Panc1 (cell line): ENCODE results near the gene ACCSL. TPM values are rescaled to one million over a fixed set of nuclear protein-coding genes. Genes with fewer than 3 reads are reported as not detected.

ENCODE experiments used
- ATAC-seq: fragments of 200-7000 bp; cut with Tn5 transposase; 2 replicates; pipeline ENCODE4 v1.9.1; 2020; ENCODE audit warnings: mild to moderate bottlenecking, moderate library complexity
- BruUV-seq: library from RNA; stranded (reverse); fragments of 400-500 nt; replicated peaks from 2 replicates; lab custom pipeline; 2021; lab: Mats Ljungman, UMichigan
- CTCF ChIA-PET: fragments of 300-600 bp; sonication (Branson Sonifier 250); formaldehyde crosslinking; loops from one replicate; lab custom pipeline; 2022; ENCODE audit warnings: antibody characterized with exemption; lab: Charles Lee
- POLR2A ChIA-PET: fragments of 300-600 bp; sonication (Branson Sonifier 250); formaldehyde crosslinking; loops from one replicate; lab custom pipeline; 2022; ENCODE audit warnings: antibody characterized with exemption; lab: Charles Lee
- DNase-seq: peaks from one replicate; pipeline ENCODE4 v3.0.0-alpha.2; 2010; ENCODE audit warnings: low read depth, low spot score
- H3K27ac ChIP-seq: 2 replicates; pipeline ENCODE4 v1.5.1; 2011; ENCODE audit warnings: mild to moderate bottlenecking, low read length, inconsistent platforms
- H3K27me3 ChIP-seq: fragments of 200-500 bp; sonication (Bioruptor generic); 2 replicates; pipeline ENCODE4 v1.6.0; 2014; ENCODE audit warnings: low read length, inconsistent platforms; ENCODE audit not compliant: control insufficient read depth, insufficient read depth
- H3K36me3 ChIP-seq: fragments of 200-500 bp; sonication (Bioruptor generic); 2 replicates; pipeline ENCODE4 v1.5.1; 2014; ENCODE audit warnings: inconsistent platforms, mild to moderate bottlenecking, low read length, moderate library complexity; ENCODE audit not compliant: control insufficient read depth, insufficient read depth
- H3K4me1 ChIP-seq: 2 replicates; pipeline ENCODE4 v1.5.1; 2011; ENCODE audit warnings: inconsistent platforms, mild to moderate bottlenecking, low read length, moderate library complexity; ENCODE audit not compliant: control insufficient read depth, insufficient read depth
- H3K4me3 ChIP-seq, 2 experiments: 2 replicates each; pipeline ENCODE4 v1.5.1; 2011 to 2012; ENCODE audit warnings: low read depth in 2 of 2, low read length in 2 of 2, mild to moderate bottlenecking in 2 of 2, inconsistent platforms in 1 of 2, moderate library complexity in 1 of 2
- H3K9me3 ChIP-seq: fragments of 200-500 bp; sonication (Bioruptor generic); 2 replicates; pipeline ENCODE4 v1.5.1; 2014; ENCODE audit warnings: low read depth, mild to moderate bottlenecking, inconsistent platforms, low read length, moderate library complexity; ENCODE audit not compliant: control insufficient read depth, insufficient read depth
- POLR2AphosphoS5 ChIP-seq: IDR thresholded peaks from 2 replicates; pipeline ENCODE4 v1.6.1; 2012; ENCODE audit warnings: mild to moderate bottlenecking, low read depth, low read length, moderate library complexity
- SIN3A ChIP-seq: IDR thresholded peaks from 2 replicates; pipeline ENCODE4 v1.6.1; 2012; ENCODE audit warnings: low read depth, mild to moderate bottlenecking, low read length, moderate library complexity, borderline replicate concordance; ENCODE audit not compliant: insufficient read depth
- TCF7L2 ChIP-seq: IDR thresholded peaks from 2 replicates; pipeline ENCODE4 v1.6.1; 2011; ENCODE audit warnings: mild to moderate bottlenecking, low read depth, low read length, inconsistent platforms
- in situ Hi-C: cut with HindIII; loops from 2 replicates; pipeline ENCODE4 v1.10.0; 2016; ENCODE audit warnings: low sequenced_read_pairs, low pct_unique_long_range_greater_than_20kb
- intact Hi-C: fragments of 100-400 bp; cut with micrococcal nuclease; formaldehyde crosslinking; loops from one replicate; pipeline ENCODE4 v1.10.0; 2022; ENCODE audit not compliant: unreplicated experiment
- total RNA-seq: library from RNA; stranded (reverse); gene quantifications from one replicate; pipeline ENCODE4 v1.2.1, GENCODE V29; 2021; ENCODE audit not compliant: unreplicated experiment
- TF ChIP-seq, protein P1 (sequence below), 2 experiments: IDR thresholded peaks; 2 replicates each; pipeline ENCODE4 v1.6.1; 2011 to 2012; ENCODE audit warnings: low read depth in 2 of 2, control low read depth in 1 of 2, low read length in 1 of 2, mild to moderate bottlenecking in 1 of 2, moderate library complexity in 1 of 2; ENCODE audit not compliant: insufficient read depth in 1 of 2
- TF ChIP-seq, protein P2 (sequence below): fragments of 450-650 bp; IDR thresholded peaks from 2 replicates; pipeline ENCODE4 v1.5.1; 2017; ENCODE audit warnings: mild to moderate bottlenecking

ACCSL gene
- total RNA-seq, 1 experiment from 2014 or later: not detected

- H3K4me1 ChIP-seq: no peaks in the 10 kb centered on the region
- BruUV-seq: no TSS peak
- intact Hi-C loops: no loop called here
- H3K36me3 ChIP-seq: no peaks in the 10 kb centered on the region
- TF ChIP-seq, protein P1, sequence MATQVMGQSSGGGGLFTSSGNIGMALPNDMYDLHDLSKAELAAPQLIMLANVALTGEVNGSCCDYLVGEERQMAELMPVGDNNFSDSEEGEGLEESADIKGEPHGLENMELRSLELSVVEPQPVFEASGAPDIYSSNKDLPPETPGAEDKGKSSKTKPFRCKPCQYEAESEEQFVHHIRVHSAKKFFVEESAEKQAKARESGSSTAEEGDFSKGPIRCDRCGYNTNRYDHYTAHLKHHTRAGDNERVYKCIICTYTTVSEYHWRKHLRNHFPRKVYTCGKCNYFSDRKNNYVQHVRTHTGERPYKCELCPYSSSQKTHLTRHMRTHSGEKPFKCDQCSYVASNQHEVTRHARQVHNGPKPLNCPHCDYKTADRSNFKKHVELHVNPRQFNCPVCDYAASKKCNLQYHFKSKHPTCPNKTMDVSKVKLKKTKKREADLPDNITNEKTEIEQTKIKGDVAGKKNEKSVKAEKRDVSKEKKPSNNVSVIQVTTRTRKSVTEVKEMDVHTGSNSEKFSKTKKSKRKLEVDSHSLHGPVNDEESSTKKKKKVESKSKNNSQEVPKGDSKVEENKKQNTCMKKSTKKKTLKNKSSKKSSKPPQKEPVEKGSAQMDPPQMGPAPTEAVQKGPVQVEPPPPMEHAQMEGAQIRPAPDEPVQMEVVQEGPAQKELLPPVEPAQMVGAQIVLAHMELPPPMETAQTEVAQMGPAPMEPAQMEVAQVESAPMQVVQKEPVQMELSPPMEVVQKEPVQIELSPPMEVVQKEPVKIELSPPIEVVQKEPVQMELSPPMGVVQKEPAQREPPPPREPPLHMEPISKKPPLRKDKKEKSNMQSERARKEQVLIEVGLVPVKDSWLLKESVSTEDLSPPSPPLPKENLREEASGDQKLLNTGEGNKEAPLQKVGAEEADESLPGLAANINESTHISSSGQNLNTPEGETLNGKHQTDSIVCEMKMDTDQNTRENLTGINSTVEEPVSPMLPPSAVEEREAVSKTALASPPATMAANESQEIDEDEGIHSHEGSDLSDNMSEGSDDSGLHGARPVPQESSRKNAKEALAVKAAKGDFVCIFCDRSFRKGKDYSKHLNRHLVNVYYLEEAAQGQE (IDR thresholded peaks at IDR 0.05; ENCODE audit: insufficient read depth in 1 of 2, low read depth in 2 of 2, low read length in 1 of 2): no peak
- TF ChIP-seq TCF7L2 (no peak), POLR2AphosphoS5 (no peak), SIN3A (no peak)
- TF ChIP-seq, protein P2, sequence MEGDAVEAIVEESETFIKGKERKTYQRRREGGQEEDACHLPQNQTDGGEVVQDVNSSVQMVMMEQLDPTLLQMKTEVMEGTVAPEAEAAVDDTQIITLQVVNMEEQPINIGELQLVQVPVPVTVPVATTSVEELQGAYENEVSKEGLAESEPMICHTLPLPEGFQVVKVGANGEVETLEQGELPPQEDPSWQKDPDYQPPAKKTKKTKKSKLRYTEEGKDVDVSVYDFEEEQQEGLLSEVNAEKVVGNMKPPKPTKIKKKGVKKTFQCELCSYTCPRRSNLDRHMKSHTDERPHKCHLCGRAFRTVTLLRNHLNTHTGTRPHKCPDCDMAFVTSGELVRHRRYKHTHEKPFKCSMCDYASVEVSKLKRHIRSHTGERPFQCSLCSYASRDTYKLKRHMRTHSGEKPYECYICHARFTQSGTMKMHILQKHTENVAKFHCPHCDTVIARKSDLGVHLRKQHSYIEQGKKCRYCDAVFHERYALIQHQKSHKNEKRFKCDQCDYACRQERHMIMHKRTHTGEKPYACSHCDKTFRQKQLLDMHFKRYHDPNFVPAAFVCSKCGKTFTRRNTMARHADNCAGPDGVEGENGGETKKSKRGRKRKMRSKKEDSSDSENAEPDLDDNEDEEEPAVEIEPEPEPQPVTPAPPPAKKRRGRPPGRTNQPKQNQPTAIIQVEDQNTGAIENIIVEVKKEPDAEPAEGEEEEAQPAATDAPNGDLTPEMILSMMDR: no peak
- in situ Hi-C loops: no loop called here
- DNase-seq: no peak
- ATAC-seq: no peak
- ChIA-PET CTCF (no interaction called here), POLR2A (no interaction called here)
- no peaks in the 10 kb centered on the region for H3K9me3 ChIP-seq
- 0 out of 2 replicates have a peak, but pooled peaks cover 4% of the 10 kb centered on the region for H3K27me3 ChIP-seq
- H3K4me3 ChIP-seq: no peak overlapping the region
- no peak overlapping the region for H3K27ac ChIP-seq
These were observed 37.0 kb upstream of the ACCSL start for GRCh38 chr11:44010789-44011251.

GRCh38 chr11:44011797-44012196 is 36.0 kb upstream of the ACCSL start:
- Histone ChIP-seq H3K4me3 (no peak overlapping the region), H3K9me3 (no peaks in the 10 kb centered on the region), H3K36me3 (no peaks in the 10 kb centered on the region), H3K27me3 (0 out of 2 replicates have a peak, but pooled peaks cover 4% of the 10 kb centered on the region), H3K27ac (no peak overlapping the region), H3K4me1 (no peaks in the 10 kb centered on the region)
- no peak for DNase-seq
- TF ChIP-seq, protein P1 (IDR thresholded peaks at IDR 0.05; ENCODE audit: insufficient read depth in 1 of 2, low read depth in 2 of 2, low read length in 1 of 2): no peak
- no peak for TF ChIP-seq TCF7L2
- TF ChIP-seq SIN3A: no peak
- TF ChIP-seq, protein P2: no peak
- TF ChIP-seq POLR2AphosphoS5: no peak
- BruUV-seq: no TSS peak
- no peak for ATAC-seq
- POLR2A ChIA-PET: no interaction called here
- intact Hi-C loops: no loop called here
- in situ Hi-C loops: no loop called here
- CTCF ChIA-PET: no interaction called here
